Mucosa of descending colon (tissue), 3 donors: ENCODE results near the gene VEZF1. TPM values are rescaled to one million over a fixed set of nuclear protein-coding genes. Genes with fewer than 3 reads are reported as not detected.

ENCODE experiments used
- ATAC-seq: fragments of 200-7000 bp; cut with Tn5 transposase; one replicate; pipeline ENCODE4 v1.9.1; 2020; ENCODE audit warnings: mild to moderate bottlenecking, moderate library complexity
- DNase-seq, 3 donors: peaks; one replicate each; pipeline ENCODE4 v3.0.0-alpha.2; 2020
- H3K36me3 ChIP-seq: fragments of 200-600 bp; one replicate; pipeline ENCODE4 v1.8.0; 2021; ENCODE audit warnings: low read depth, mild to moderate bottlenecking
- H3K4me1 ChIP-seq: fragments of 200-600 bp; one replicate; pipeline ENCODE4 v1.8.0; 2021; ENCODE audit warnings: low read depth, mild to moderate bottlenecking
- H3K4me3 ChIP-seq: fragments of 200-600 bp; one replicate; pipeline ENCODE4 v1.8.0; 2021; ENCODE audit warnings: mild to moderate bottlenecking
- H3K9me3 ChIP-seq: fragments of 200-600 bp; one replicate; pipeline ENCODE4 v1.8.0; 2021; ENCODE audit warnings: mild to moderate bottlenecking
- intact Hi-C, 2 donors: fragments of 100-400 bp; cut with DNase I in 1 of 2; cut with micrococcal nuclease in 1 of 2; formaldehyde crosslinking; loops; one replicate each; pipeline versions ENCODE4 v1.11.0 to v1.11.1; 2022; cut with DNase I, micrococcal nuclease
- total RNA-seq, 3 donors: library from RNA; stranded (reverse); fragmentation: NEBNext Ultra II Directional in 2 of 3; extraction: Animal tissue kit (Norgen Biotek cat#: 25700) in 2 of 3; gene quantifications; one replicate each; pipeline versions ENCODE4 v1.2.1 to v1.2.4, GENCODE V29; 2021 to 2023
- TF ChIP-seq, protein P1 (sequence below): fragments of 200-600 bp; IDR thresholded peaks from one replicate; pipeline ENCODE4 v1.8.0; 2022; ENCODE audit warnings: antibody characterized with exemption, mild to moderate bottlenecking
- donor health status: DM: no; HTN: no; CAD: no; lungs with moderate emphysema.
- donor health status: DM: no; HTN: no; CAD: no.
- donor health status: DM: no; HTN: yes; CAD: no.

The VEZF1 gene
- total RNA-seq, 3 donors from 2014 or later: 48.1 to 107 (median 48.9) TPM

DNA sequence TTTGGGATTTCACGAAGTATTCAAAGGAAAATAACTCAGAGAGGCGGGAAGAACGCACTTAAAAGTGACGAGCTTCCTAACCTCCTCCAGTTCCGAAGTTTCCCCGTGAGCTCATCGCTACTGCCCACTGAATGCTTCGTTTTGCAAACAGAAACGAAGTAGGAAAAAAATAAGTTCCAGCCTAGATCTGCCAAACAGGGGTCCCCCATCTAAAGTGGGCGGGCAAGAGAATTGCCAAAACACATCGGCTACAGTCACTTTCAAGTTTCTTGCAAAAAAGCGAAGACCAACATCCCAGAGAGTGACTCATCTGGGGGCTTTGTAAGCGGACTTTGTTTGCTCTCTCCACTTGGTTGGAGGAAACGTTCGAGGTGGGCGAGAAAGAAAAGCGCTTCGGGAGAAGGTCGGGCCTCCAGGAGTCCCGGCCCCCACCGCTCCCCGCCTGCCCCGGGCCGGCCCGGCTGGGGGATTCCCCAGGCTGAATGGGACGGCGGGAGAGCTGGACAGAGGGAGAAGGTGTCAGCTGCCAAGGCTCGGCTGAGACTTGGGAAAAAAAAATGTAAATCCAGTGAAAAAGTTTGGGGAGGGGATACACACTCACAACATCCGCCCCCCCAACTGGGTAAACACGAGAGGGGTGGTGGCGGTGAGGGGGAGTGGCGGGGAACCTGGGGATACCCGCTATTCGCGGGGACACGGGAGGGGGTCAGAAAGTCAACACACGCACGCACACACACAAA is 1.0 kb downstream of the VEZF1 start:
- DNase-seq (peak; percentile 45 to 67 (median 64)), ATAC-seq (peak; percentile 43)
- peak overlapping the region; percentile 72 for H3K4me3 ChIP-seq
- TF ChIP-seq, protein P1, sequence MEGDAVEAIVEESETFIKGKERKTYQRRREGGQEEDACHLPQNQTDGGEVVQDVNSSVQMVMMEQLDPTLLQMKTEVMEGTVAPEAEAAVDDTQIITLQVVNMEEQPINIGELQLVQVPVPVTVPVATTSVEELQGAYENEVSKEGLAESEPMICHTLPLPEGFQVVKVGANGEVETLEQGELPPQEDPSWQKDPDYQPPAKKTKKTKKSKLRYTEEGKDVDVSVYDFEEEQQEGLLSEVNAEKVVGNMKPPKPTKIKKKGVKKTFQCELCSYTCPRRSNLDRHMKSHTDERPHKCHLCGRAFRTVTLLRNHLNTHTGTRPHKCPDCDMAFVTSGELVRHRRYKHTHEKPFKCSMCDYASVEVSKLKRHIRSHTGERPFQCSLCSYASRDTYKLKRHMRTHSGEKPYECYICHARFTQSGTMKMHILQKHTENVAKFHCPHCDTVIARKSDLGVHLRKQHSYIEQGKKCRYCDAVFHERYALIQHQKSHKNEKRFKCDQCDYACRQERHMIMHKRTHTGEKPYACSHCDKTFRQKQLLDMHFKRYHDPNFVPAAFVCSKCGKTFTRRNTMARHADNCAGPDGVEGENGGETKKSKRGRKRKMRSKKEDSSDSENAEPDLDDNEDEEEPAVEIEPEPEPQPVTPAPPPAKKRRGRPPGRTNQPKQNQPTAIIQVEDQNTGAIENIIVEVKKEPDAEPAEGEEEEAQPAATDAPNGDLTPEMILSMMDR: no peak
- H3K4me1 ChIP-seq: peaks cover 33% of the 10 kb centered on the region
- H3K9me3 ChIP-seq: no peaks in the 10 kb centered on the region
- intact Hi-C loops: no loop called here
- no peaks in the 10 kb centered on the region for H3K36me3 ChIP-seq

DNA sequence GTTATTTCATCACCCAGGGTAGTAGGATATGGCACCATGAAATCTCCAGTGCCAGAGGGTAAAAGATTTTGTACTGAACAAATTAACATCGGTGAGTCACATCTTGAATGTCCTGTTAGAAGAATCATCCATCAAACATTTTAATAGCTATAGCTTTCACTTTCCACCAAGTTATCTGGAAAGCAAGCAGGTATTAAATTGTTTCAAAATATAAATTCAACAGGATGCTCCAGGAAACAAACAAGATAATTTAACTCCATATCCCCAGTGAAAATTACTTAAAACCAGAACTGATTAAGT is 2.4 kb downstream of the VEZF1 start:
- intact Hi-C loops: no loop called here
- no peak for DNase-seq
- Histone ChIP-seq H3K9me3 (no peaks in the 10 kb centered on the region), H3K36me3 (no peaks in the 10 kb centered on the region), H3K4me3 (no peak overlapping the region), H3K4me1 (peaks cover 36% of the 10 kb centered on the region)
- TF ChIP-seq, protein P1: no peak
- ATAC-seq: no peak

DNA sequence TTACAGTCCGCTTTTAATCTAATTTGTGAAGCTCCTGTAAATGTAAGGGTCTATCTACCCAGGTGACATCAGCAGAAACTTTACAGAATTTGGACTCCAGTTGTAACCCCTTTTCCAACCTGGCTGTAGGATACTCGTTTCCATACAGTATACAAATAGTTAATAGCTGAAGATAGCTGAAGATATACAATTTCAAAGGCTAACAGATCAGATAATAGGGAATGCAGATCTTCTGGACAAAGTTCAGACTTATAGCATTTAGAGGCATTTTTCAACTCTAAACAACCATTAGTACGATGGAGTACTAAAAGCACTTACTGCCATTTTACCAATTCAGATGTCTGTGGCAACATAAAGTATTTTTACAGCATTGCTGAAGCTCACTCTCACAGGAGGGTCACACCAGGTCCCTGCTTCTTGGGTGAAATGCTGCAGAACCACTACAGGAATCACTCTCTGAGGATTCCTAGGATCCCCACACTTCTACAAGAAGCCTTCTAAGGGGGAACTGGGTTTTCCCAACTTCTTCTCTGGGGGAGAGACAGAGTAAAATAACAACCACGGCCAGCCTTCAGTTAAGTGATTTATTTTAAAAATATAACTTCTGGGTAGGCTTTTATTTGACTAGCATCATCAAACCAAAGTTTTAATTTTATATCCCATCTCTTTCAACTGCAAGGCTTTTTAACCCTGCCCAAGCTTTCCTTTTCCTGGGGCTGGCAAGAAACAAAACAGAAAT is 2.9 kb downstream of the VEZF1 start:
- Histone ChIP-seq H3K4me3 (no peak overlapping the region), H3K36me3 (no peaks in the 10 kb centered on the region), H3K9me3 (no peaks in the 10 kb centered on the region), H3K4me1 (peaks cover 36% of the 10 kb centered on the region)
- intact Hi-C loops: no loop called here
- ATAC-seq: no peak
- DNase-seq: no peak
- TF ChIP-seq, protein P1: no peak

DNA sequence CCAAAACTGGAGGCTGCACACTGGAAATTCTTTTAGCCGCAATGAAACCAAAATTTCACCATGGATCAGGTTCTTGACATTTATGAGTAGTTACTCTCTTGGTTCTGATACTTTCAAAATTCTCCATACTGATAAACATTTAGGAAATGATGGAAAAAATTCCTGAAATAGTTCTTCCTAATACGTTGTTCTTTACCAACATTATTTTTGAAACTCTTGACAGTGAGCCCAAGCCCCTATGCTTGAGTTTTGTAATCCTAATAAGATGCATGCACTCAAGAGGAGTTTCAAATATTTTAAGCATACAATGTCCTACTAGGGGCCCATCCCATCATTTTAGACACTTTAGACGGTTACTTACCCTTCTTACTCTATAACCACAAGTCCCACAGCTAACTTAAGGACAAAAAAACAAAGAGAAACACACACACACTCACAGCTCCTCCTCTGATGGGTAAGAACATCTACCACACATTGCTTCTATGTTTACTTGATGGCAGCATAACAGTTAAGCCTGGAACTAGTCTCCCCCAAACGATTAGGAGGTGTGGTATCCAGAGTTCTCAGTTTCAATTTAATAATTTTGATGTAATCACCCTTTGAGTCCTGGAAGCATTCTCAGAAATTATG is 3.7 kb downstream of the VEZF1 start:
- no peak for DNase-seq
- no peaks in the 10 kb centered on the region for H3K36me3 ChIP-seq
- ATAC-seq: no peak
- H3K4me1 ChIP-seq: peaks cover 36% of the 10 kb centered on the region
- no peaks in the 10 kb centered on the region for H3K9me3 ChIP-seq
- TF ChIP-seq, protein P1: no peak
- no peak overlapping the region for H3K4me3 ChIP-seq
- intact Hi-C loops: no loop called here

DNA sequence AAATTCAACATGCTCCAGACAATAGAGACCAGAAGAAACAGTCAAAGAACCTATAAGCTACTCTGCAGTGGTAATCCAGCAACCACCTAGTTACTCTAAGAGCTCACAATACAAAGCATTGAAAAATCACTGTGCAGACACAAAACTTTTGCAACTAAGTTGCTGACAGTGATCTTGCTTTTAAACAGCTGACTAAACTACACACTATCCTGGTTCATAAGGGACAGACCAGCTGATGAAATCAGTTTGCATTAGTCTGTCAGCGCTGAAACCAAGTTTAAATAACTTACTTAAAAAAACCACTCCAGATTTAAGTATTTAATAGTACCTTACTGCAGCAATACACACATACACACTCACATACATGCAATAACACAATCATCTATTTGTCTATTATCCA is 4.6 kb downstream of the VEZF1 start:
- TF ChIP-seq, protein P1: no peak
- no peaks in the 10 kb centered on the region for H3K36me3 ChIP-seq
- ATAC-seq: no peak
- H3K4me1 ChIP-seq: peaks cover 29% of the 10 kb centered on the region
- intact Hi-C loops: no loop called here
- no peak overlapping the region for H3K4me3 ChIP-seq
- DNase-seq: no peak
- no peaks in the 10 kb centered on the region for H3K9me3 ChIP-seq
